ENCODE measurements around the gene ACSM4.

Gene ACSM4

DNA sequence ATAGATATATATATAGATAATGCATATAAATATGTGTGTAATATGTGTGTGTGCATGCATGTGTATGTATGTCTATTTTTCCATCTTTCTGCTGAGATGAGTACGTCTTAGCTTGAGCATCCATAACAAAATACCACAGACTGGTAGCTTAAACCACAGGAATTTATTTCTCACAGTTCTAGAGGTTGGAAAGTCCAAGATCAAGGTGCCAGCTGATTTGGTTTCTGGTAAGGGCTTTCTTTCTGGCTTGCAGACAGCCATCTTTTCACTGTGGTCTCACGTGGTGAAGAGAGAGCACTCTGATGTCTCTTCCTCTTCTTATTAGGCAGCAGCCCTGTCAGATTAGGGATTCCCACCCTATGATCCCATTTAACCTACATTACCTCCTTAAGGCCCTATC, 47.3 kb downstream of the ACSM4 start:
- Histone ChIP-seq H4K20me1 (ENCODE audit: insufficient read depth, low read length) (no peaks in the 10 kb centered on the region), H3K4me1 (ENCODE audit: low read length) (peaks cover 6% of the 10 kb centered on the region; the same call in 1 of the 2 replicates), H3K4me2 (ENCODE audit: low read depth, low read length) (no peak overlapping the region), H3K36me3 (replicated peaks; ENCODE audit: insufficient read depth, low read length) (no peaks in the 10 kb centered on the region), H3K27ac (ENCODE audit: low read length) (no peak overlapping the region), H3K9me2 (replicated peaks; ENCODE audit: insufficient read depth, low read length) (no peaks in the 10 kb centered on the region), H3K9me3 (replicated peaks; ENCODE audit: insufficient read depth, low read length) (no peaks in the 10 kb centered on the region), H3K4me3 (ENCODE audit: low read length) (no peak overlapping the region), H3F3A (ENCODE audit: insufficient read depth, low read length) (no peaks in the 10 kb centered on the region), H3K9ac (ENCODE audit: low read length) (no peak overlapping the region), H3K27me3 (replicated peaks; ENCODE audit: insufficient read depth, low read length) (no peaks in the 10 kb centered on the region), H2AFZ (ENCODE audit: low read length) (no peak overlapping the region), H3K79me2 (ENCODE audit: low read length) (no peaks in the 10 kb centered on the region)
- DNase-seq = peak; percentile 36
- TF ChIP-seq, protein P1, sequence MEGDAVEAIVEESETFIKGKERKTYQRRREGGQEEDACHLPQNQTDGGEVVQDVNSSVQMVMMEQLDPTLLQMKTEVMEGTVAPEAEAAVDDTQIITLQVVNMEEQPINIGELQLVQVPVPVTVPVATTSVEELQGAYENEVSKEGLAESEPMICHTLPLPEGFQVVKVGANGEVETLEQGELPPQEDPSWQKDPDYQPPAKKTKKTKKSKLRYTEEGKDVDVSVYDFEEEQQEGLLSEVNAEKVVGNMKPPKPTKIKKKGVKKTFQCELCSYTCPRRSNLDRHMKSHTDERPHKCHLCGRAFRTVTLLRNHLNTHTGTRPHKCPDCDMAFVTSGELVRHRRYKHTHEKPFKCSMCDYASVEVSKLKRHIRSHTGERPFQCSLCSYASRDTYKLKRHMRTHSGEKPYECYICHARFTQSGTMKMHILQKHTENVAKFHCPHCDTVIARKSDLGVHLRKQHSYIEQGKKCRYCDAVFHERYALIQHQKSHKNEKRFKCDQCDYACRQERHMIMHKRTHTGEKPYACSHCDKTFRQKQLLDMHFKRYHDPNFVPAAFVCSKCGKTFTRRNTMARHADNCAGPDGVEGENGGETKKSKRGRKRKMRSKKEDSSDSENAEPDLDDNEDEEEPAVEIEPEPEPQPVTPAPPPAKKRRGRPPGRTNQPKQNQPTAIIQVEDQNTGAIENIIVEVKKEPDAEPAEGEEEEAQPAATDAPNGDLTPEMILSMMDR (IDR thresholded peaks at IDR 0.05; ENCODE audit: low read length) = no peak

DNA sequence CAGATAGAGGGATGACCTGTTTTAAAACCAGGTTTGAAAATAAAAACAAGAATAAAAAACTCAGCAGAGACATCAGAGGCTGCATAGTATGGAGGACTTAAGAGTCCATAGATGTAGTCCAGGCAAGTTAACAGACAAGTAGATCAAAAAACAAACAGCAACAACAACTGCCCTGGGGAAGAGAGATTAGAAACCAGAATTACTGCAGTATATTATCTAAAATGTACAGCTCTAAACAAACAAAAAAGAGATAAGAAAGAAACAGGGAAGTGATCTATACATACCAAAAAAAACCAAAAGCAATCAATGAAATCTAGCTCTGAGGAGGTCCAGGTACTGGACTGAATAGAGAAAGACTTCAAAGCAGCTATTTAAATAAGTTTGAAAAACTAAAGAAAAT, 48.8 kb downstream of the ACSM4 start:
- Histone ChIP-seq H3K4me2 (ENCODE audit: low read depth, low read length) (no peak overlapping the region), H3K9me2 (replicated peaks; ENCODE audit: insufficient read depth, low read length) (no peaks in the 10 kb centered on the region), H3K4me3 (ENCODE audit: low read length) (no peak overlapping the region), H3K9me3 (replicated peaks; ENCODE audit: insufficient read depth, low read length) (no peaks in the 10 kb centered on the region), H3K9ac (ENCODE audit: low read length) (no peak overlapping the region), H3K4me1 (ENCODE audit: low read length) (no peaks in the 10 kb centered on the region), H3K27me3 (replicated peaks; ENCODE audit: insufficient read depth, low read length) (no peaks in the 10 kb centered on the region), H3K79me2 (ENCODE audit: low read length) (no peaks in the 10 kb centered on the region), H3F3A (ENCODE audit: insufficient read depth, low read length) (no peaks in the 10 kb centered on the region), H2AFZ (ENCODE audit: low read length) (no peak overlapping the region), H3K36me3 (replicated peaks; ENCODE audit: insufficient read depth, low read length) (no peaks in the 10 kb centered on the region), H3K27ac (ENCODE audit: low read length) (no peak overlapping the region), H4K20me1 (ENCODE audit: insufficient read depth, low read length) (no peaks in the 10 kb centered on the region)
- DNase-seq = no peak
- TF ChIP-seq EZH2phosphoT487 (IDR thresholded peaks at IDR 0.05; ENCODE audit: low read length) (no peak), EZH2 (optimal IDR thresholded peaks at IDR 0.05; ENCODE audit: low read depth, low read length) (no peak)
- TF ChIP-seq, protein P1 (IDR thresholded peaks at IDR 0.05; ENCODE audit: low read length) = no peak

DNA sequence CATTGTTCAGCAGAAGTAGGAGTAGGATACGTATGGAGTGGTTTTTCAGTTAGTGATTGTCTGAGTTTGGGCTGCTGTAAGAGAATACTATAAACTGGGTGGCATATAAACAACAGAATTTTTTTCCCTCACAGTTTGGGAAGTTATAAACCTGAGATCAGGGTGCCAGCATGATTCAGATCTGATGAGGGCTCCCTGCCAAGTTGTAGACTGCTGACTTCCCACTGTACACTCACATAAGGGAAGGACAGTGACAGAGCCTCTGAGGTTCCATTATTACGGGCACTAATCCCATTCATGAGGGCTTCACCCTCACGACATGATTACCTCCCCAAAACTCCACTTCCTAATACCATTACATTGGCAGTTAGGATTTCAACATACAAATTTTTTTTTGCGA, 50.7 kb downstream of the ACSM4 start:
- Histone ChIP-seq H3K27me3 (replicated peaks; ENCODE audit: insufficient read depth, low read length) (no peaks in the 10 kb centered on the region), H3K27ac (ENCODE audit: low read length) (no peak overlapping the region), H3K9ac (ENCODE audit: low read length) (no peak overlapping the region)

More for the DNA sequence above, 50.7 kb downstream of the ACSM4 start:
- Histone ChIP-seq H3K79me2 (ENCODE audit: low read length) (no peaks in the 10 kb centered on the region), H3F3A (ENCODE audit: insufficient read depth, low read length) (no peaks in the 10 kb centered on the region), H3K4me2 (ENCODE audit: low read depth, low read length) (no peak overlapping the region), H3K36me3 (replicated peaks; ENCODE audit: insufficient read depth, low read length) (no peaks in the 10 kb centered on the region), H3K9me2 (replicated peaks; ENCODE audit: insufficient read depth, low read length) (no peaks in the 10 kb centered on the region), H3K4me1 (ENCODE audit: low read length) (no peaks in the 10 kb centered on the region), H3K9me3 (replicated peaks; ENCODE audit: insufficient read depth, low read length) (no peaks in the 10 kb centered on the region), H3K4me3 (ENCODE audit: low read length) (no peak overlapping the region), H2AFZ (ENCODE audit: low read length) (no peak overlapping the region), H4K20me1 (ENCODE audit: insufficient read depth, low read length) (no peaks in the 10 kb centered on the region)
- no peak for DNase-seq
- TF ChIP-seq, protein P1 (IDR thresholded peaks at IDR 0.05; ENCODE audit: low read length) = no peak
- no peak for TF ChIP-seq EZH2phosphoT487 (IDR thresholded peaks at IDR 0.05; ENCODE audit: low read length)
